NK-92 (cell line): Measurements from ENCODE around the gene TLE3.
"Not testable (repeated sequence)": the region's sequence is repeated elsewhere in the genome, so short reads cannot be mapped to it uniquely, and the experiment has no call there.

Experiments
- DNase-seq: peaks from one replicate; lab custom pipeline; 2025; ENCODE audit not compliant: unreplicated experiment; lab: John Stamatoyannopoulos, UW

Gene TLE3

DNA sequence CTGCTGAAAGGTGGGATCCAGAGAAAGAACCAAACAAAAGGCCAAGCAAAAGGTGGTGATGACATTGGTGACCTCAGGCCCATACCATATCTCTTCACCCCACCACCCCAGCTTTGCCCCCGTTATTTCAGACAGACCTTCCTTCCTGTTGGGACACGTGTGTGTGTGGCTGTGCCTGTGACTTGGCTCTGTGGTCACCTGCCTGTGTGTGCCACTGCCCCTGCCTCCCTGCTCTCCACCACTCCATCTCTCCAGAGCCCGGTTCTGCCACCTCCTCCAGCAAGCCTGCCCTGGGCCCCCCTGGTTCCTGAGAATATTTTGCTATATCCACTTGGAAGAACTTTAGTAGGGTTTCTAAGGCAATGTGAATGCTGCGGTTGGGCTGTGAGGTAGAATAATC lies 28.6 kb upstream of the TLE3 start:
- no peak for DNase-seq

DNA sequence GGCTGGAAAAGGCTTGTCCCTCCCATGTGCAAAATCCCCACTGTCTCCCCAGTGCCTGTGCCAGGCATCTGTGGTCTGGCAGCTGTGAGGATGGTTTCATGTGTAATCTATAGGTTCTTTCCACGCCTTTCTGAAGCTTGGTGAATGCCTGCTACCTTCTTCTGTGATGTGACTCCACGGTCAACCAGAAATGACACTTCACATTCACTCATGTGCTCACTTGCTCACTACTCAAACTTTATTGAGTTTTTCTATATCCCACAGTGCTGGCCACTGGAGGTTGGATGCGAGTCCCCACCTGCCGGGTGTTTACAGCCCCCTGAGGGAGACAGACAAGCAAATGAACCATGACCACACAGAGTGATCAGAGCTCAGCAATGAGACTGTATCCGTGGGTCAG lies 27.9 kb upstream of the TLE3 start:
- no peak for DNase-seq

DNA sequence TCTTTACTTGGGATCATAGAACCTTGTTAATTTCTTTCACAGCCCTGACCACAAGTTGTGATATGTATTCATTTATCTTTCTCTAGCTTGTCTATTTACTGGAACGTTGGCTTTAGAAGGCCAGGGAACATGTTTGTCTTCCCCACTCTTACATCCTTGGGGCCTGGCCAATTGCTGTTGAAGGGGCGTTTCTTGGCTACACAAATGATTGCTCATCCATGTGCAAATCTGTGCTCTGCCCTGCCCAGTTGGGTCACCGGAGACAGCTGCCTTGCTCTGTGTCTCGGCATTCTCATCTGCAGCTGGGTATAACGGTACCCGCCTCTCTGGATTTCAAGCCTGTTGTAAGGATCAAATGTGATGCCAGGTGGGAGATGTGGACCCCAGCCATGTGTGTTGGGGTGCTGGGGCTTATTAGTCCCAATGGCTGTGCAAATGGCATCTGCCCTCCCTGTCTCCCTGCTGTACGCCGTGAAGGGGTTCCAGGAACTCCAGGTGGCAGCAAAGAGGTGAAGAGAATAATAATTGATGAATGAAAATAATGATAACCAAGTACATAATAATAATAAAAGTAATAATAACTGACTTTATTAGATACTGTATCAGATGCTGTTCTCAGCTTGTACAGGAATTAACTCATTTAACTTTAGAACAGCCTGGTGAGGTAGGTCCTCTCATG lies 24.0 kb upstream of the TLE3 start:
- DNase-seq, result no peak

DNA sequence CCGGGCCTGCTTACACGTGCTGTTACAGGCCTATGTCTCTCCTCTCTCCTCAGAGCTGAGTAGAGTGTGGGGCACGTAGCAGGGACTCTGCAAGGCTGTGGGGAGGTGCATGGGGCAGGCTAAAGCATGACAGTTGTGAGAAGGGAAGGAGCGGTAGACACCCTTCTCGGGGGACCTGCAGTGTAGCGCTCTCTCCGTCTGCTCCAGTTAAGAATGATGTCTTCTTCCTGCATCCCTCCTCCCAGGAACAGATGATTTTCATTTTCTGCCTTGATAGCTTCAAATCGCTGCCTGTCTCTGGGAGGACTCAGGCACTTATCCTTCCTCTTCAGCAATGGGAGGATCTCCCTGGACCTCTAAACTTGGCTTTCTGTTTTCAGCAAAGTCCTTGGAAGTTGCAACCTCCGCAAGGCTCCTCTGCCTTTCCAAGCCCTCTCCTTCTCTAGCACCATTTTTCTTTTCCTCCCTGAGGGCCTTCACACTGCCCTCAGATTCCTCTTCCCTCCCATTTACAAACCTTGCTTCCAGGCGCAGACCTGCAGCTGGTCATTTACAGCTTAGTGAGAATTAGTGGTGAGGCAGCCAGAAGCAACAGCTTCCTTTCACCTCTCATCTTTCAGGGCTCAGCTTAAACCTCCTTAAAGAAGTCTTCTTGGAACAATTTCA lies 23.4 kb upstream of the TLE3 start:
- no peak for DNase-seq

DNA sequence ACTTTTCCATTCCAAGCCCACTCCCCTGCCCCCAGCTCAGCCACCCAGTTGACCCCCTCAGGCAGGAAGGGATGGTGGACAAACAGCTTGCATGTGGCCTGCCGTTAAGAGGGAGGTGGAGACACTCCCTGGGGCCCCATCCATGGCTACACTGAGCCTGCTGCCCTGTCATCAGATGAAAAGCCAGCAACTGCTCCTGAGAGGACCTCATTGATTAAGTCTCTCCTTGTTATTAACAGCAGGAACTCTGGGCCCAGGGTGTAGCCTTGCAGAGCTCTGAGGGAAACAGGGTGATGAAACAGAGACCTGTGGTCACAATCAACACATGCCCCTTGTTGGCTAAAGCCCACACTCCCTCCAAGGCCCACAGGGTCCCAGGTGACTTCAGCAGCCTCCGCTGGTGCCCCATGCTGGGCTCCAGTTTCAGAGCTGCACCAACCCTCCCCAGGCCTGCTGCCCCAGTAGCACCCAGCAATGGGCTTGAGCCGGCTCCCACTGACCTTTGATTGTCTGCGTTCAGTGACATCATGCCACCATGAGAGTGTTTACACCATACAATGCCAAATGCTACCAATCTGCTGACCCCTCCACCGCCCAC lies 22.3 kb upstream of the TLE3 start:
- no peak for DNase-seq

DNA sequence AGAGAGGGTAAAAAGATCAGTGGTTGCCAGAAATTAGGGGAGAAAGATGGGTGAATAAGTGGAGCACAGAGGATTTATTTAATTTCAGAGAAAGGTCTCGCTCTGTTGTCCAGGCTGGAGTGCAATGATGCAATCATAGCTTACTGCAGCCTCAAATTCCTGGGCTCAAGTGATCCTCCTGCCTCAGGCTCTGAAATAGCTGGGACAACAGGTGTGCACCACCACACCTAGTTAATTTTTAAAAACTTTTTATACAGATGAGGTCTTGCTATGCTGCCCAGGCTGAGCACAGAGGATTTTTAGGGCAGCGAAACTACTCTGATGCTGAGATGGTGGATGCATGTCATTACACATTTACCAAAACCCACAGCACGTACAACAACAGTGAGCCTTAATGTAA lies 20.9 kb upstream of the TLE3 start:
- DNase-seq, result no peak

DNA sequence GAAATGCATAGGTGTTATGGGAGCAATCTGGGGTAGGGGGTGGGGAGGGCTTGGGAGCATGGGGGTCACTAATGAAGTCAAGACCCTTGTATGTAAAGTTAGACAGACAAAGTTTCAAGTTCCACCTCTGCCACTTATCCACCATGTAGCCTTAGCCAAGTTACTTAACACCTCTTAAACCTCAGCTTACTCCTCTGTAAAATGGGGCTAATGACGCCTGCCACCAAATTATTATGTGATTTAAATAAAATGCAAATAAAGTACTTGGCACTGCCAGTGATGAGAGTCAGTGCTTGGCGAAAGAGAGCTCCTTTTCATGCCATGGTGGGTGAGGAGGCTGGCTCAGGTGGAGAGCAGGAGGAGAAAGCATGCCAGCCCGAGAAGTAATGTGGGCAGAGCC lies 18.6 kb upstream of the TLE3 start:
- DNase-seq, result no peak

DNA sequence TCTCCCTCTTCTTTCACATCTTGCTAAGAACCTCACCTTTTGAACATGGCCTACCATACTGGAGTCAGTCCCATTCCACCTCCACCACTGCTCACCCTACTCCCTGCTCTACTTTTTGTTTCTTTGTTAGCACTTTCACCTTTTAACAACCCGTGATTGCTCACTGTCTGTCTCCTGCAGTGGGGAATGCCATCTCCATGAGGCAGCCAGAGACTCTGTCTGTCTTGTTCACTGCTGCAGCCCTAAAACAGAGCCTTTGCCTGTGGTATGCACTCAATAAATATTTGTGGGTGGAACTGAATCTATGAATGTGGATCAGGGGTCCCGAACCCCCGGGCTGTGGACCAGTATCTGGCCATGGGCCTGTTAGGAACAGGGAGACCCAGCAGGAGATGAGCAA lies 16.5 kb upstream of the TLE3 start:
- no peak for DNase-seq

DNA sequence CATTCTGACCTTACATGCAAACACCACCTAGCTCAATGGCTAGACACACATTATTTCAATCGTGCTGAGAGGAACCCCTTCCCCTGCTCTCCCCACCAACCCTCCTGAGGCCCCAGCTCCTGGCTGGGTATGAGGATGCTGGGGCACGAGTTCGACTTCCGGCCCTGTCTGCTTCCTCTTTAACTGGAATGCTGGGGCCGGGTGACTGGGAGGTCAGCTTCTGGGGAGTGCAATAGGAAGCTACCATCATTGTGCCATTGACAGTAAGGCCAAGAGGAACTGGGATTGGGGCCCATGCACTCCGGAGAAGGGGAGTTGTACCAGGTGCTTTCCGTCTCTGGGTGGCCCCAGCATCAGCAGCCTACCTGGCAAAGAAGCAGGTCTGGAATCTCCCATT lies 15.6 kb upstream of the TLE3 start:
- DNase-seq, result no peak

DNA sequence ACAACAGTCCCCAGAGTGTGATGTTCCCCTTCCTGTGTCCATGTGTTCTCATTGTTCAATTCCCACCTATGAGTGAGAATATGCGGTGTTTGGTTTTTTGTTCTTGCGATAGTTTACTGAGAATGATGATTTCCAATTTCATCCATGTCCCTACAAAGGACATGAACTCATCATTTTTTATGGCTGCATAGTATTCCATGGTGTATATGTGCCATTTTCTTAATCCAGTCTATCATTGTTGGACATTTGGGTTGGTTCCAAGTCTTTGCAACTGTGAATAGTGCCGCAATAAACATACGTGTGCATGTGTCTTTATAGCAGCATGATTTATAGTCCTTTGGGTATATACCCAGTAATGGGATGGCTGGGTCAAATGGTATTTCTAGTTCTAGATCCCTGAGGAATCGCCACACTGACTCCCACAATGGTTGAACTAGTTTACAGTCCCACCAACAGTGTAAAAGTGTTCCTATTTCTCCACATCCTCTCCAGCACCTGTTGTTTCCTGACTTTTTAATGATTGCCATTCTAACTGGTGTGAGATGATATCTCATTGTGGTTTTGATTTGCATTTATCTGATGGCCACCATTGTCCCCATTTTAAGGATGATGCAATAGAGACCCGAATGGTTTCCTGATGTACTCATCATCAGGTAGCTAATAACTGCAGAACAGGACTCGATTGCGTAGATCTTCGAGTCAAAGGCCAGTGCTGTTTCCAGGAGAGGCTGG lies 15.0 kb upstream of the TLE3 start:
- DNase-seq, result not testable (repeated sequence)

DNA sequence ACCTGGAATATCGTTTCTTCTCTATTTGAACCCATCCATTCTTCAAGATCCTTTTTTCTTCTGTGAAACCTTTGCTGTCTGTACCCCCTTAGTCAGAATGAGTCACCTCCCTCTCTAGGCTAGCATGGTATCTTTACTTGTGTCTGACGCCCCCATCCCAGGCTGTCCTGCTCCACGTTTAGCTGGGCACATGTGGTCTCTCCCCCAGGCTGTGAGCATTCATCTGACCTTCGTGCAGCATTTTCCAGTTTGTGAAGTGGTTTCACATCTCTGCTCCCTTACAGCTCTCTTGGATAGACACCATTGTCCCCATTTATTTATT lies 14.3 kb upstream of the TLE3 start:
- DNase-seq, result no peak

DNA sequence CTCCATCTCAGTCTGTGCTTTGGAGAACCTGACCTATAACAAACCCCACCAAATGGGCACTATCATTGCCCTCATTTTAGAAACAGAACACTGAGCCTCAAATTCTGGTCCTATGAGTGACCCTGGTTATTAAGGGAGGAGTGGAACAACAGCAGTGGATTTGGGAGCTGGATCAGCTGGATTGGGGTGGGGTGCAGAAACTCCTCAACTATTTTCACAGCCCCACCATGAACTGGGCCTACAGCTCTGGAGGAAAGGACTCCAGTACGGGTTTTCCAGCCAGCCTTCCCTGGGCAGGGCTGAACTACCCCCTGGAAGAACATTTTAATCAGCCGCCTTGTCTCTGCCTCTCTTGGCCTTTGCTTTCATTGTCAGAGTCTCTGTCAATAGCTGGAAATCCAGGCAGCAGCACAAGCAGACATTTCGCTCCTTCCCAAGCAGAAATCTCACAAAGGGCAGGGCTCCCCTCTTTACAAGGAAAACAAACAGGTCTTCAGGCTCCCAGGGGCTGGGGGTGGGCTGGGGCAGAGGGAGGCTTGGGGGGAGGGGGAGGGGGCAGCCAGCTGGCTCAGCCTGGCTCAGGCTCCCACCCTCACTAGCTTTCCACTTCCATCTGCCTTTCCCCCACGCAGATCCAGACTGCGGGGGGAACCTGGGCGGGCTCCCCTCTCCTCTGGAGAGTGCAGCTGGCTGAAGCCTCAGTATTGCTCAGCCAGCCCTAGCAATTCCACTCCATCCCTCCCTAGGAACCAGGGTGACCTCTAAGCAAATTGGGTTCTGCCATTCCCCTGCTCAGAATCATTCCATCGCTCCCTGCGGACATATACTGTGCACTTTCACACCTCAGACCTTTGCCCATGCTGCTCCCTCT lies 13.7 kb upstream of the TLE3 start:
- no peak for DNase-seq

DNA sequence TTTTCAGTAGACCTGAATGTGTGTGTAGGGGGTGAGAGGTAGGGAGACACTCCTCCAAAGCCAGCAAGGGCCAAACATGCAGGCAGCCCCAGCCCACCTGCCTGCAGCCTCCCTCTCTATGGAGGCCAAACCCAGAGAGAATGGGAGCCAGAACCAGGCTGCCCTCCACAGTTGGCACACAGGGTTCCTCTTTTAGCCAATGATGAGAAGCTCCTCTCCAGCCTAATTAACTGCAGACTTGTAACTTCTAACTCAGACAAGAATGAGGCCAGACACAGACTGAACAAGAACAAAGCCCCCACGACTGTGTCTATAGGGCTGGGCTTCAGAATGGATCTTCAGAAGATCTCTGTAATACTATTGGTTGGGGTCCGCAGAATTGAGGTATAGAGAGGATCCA lies 12.3 kb upstream of the TLE3 start:
- no peak for DNase-seq

DNA sequence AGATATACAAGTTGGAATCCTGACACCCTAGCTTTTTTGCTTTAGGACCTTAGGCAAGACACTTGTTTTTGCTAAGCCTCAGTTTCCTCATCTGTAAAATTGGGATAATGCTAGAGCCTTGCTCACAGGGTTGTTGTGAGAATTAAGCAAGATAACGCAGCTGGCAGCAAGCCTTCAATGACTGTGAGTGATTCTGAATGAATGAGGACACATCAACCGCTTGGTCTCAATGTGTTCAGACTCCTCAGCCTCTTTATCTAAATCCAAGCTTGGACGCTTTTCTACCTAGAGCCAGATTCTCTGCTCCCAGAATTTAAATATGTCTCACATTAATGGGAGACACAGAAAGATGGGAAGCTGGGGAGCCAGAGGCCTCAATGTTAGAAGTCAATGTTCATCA lies 11.8 kb upstream of the TLE3 start:
- DNase-seq, result no peak

DNA sequence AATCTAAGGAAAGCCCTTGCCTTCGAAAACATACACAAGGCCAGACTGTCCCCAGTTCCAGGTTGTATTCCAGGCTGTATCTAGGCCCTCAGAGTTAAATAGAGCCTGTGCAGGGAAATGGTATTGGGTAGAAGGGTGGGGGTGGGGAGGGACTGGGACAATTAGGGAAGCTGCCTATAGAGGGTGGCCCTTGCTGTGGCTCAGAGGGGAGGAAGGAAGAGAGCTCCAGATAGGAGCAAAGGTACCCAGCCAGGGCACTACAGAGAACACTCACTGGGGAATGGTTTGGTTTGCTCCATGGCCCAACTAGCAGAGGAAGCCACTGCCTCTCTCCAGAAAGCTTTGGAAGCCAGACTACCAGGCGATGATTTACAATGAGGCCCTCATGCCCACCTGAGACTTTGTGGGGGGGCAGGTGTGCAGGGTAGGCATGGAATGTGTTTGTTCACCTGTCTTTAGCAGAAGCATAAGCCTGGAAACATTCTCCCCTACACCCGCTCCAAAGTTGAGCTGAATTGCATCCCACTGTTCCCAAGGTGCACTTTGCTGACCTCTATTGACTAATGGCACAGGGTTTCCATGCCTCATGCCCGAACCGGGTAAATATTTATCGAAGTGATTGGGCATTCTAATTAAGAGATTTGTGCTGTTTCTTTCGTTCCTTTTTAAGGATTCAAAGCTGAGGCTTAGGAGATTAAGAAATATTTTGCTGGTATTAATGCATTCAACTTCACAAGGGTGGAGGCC lies 6.3 kb upstream of the TLE3 start:
- DNase-seq, result no peak

DNA sequence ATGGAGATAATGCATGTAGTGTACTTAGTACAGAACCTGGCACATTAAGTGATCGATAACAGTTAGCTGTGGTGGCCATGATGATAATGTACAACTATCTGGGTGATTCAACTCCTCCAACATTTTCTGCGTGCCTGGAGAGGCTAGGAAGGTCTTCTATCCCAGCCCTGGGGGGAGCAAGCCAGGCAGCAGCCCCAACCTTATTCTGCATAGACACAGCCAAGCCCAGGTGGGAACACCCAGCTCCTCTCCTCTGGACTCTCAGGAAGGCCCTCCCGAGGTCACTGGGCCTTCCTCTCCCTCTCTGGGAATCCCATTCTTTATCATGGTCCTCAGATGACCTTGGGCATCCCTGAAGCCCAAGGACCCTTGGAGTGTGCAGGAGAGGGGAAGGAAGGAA lies 5.1 kb upstream of the TLE3 start:
- no peak for DNase-seq

DNA sequence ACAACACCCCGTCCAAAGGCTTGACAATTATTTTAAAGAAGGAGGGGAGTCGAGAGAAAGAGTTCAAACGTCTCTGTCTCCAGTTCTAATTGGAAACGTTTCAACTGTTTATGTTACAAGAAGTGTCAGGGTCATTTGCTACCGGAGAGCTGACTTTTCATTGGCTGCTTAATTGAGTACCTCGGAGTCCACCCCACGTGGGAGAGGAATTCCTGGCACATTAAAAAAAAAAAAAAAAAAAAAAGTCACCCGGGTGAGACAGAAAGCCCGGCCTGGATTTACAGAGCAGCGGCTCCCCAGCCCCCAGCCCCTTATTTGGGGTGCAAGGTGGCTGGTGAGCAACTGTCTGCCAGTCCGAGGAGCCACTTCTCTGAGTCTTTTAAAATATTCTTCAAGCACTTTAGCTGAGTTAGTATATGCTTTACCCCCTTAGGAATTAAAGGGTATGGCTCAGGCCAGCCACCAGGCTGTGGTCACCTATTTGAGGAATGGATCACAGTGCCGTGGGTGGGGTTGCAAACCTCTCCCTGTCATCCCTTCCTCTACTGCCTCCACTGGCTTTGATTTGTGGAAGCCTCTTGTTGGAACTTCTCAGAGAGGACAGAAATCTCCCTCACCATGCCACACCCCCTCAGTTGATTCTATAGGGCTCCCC lies 3.9 kb upstream of the TLE3 start:
- no peak for DNase-seq

DNA sequence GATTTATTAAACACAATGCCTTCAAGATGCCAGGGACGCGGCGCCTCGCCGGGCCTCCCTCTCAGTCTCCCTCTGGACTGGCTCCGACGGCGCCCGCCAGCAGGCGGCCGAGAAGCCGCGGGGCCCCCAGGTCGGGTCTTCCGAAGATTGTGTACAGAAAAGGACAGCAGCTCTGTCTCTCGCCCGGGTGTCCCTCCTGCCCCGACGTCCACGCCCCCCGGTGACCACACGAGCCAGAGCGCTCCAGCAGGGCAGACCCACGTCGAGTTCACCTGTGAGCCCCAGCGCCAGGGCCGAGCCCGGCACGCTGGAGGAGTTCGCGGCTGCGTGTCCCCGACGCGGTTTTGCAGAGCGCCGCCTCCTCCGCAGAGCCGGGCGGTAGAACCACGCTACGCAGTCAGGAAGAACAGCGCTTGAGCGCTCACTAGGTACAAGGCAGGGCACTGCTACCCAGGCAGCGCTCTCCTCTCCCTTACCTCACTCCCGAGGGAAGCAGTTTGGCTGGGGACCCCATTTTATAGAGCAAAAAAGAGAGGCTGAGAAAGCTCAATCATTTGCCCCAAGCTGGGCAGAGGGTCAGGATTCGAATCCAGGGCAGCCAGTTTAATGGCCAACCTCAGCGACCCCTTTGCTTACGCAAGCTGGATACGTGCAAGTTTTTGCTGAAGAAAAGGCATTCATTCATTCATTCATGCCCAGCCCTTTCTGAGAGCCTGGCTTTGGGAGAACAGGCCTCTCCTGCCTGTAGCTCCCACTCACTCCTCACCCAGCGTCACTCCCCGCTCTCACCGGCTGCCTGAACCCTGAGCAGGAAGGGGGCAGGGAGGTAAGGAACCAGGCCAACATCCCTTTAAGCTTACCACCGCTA lies 3.0 kb upstream of the TLE3 start:
- no peak for DNase-seq

DNA sequence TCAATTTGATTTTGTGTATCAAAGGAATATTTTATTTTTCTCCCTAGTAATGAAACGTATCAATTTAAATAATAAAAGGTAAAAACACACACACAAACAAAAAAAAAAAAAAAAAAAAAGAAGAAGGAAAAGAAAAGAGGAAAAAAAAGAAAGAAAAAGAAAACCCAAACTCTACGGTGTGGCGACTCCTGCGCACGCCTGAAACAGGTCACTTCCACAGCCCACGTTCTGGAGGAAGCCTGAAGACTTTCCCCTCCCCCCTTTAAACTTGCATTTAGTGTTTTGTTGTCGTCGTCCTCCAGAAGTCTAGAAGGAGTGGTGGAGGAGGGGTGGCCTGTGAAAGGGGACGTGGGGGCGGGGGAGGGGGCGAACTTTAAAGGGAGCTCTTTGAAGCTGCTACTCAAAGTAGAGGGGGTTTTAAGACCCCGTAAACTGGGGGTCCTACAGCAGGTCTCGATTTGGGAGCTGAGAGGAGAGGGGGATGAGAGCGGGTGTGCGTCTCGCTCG lies 2.3 kb upstream of the TLE3 start:
- no peak for DNase-seq
